ENCODE measurements around the gene C1orf94.

- TF ChIP-seq REST (IDR thresholded peaks at IDR 0.05; ENCODE audit: insufficient read depth in 1 of 2, low read depth in 2 of 2, low read length in 1 of 2), result no peak
- TF ChIP-seq CTCF (IDR thresholded peaks at IDR 0.05), result no peak
- no peak for TF ChIP-seq SIN3A (IDR thresholded peaks at IDR 0.05; ENCODE audit: borderline replicate concordance, insufficient read depth, low read depth, low read length)
Observed at GRCh38 chr1:34235594-34235993, 58.9 kb downstream of the C1orf94 start.
